Activated T-helper 1 cell treated with anti-CD3 and anti-CD28 coated beads, Interleukin-12 subunit alpha, Interleukin-12 subunit beta, Interleukin-2, Interleukin-4 antibody, amounts not matched to agents 30 ng/mL and 10 ng/mL and 1 ng/mL, durations not matched to agents 14 hours and 24 hours and 36 hours (primary cell): ENCODE measurements around the gene ARL6IP5. TPM values are rescaled to one million over a fixed set of nuclear protein-coding genes. Genes with fewer than 3 reads are reported as not detected.

Experiments used
- DNase-seq: peaks from one replicate; pipeline ENCODE4 v3.0.0; 2021; ENCODE audit warnings: low spot score
- H3K27ac Mint-ChIP-seq: one replicate; pipeline ENCODE4 v1.8.0; 2021; ENCODE audit warnings: mild to moderate bottlenecking, mixed read lengths
- H3K27me3 Mint-ChIP-seq: one replicate; pipeline ENCODE4 v1.8.0; 2022; ENCODE audit warnings: mild to moderate bottlenecking, moderate library complexity, mixed read lengths; ENCODE audit not compliant: insufficient read depth
- H3K36me3 Mint-ChIP-seq: one replicate; pipeline ENCODE4 v1.8.0; 2021; ENCODE audit warnings: low read depth, mixed read lengths
- H3K4me1 Mint-ChIP-seq: one replicate; pipeline ENCODE4 v1.8.0; 2021; ENCODE audit warnings: low read depth, mixed read lengths
- H3K4me3 Mint-ChIP-seq: one replicate; pipeline ENCODE4 v1.8.0; 2021; ENCODE audit warnings: mild to moderate bottlenecking, moderate library complexity, mixed read lengths
- H3K9me3 Mint-ChIP-seq: one replicate; pipeline ENCODE4 v1.8.0; 2021; ENCODE audit warnings: mixed read lengths
- intact Hi-C: fragments of 100-400 bp; cut with micrococcal nuclease; formaldehyde crosslinking; loops from one replicate; pipeline ENCODE4 v1.15.1; 2024
- total RNA-seq: library from RNA; stranded (reverse); gene quantifications from 2 replicates; pipeline ENCODE4 v1.2.3, GENCODE V29; 2022

ARL6IP5 gene
- 147 and 156 TPM in 2 replicates for total RNA-seq

DNA sequence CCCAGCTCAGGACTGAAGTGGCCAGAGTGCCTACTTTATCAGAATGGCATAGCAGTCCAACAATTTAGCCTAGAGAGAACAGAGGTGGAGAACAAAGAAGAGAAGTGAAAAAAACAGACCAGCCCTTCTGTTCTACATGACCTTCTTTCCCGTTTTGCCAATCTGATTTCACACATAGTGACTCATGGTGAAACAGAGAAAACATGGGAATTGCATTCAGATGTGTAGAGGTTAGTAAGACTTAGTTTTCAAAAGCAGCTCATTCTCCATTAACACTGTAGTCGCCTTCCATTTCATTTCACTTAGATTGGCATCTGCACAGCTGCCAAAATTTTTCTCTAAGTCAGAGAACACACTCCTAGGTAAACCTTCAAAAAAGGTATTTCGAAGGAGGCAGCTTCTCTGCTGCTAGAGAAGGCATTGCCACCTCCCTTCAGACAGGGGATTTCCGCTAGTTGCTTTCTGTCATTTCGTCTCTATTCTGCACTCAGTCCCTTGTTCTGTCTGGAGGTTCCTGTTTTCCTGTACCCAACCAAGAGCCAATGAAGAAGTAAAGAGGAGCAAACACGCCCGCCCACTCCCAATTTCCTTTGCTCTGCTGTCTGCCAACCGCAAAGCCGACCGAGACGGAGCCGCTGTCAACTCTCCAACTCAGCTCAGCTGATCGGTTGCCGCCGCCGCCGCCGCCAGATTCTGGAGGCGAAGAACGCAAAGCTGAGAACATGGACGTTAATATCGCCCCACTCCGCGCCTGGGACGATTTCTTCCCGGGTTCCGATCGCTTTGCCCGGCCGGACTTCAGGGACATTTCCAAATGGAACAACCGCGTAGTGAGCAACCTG, at the start of gene ARL6IP5:
Gene ARL6IP5 (plus strand): TSS at position 612 of the 842 bp plus-strand sequence. CDS start 111 bp downstream, at position 723.
- intact Hi-C loops = loop anchor here (1.0 to 10.0 kb wide), 7 partner anchors 8 to 2000 kb away; partner anchors contain the start of gene EOGT
- Mint-ChIP-seq H3K27ac (peak within 1 kb of the TSS; percentile 94), H3K36me3 (peaks cover 23% of the 10 kb centered on the region), H3K9me3 (no peaks in the 10 kb centered on the region), H3K27me3 (no peaks in the 10 kb centered on the region), H3K4me1 (peaks cover 61% of the 10 kb centered on the region), H3K4me3 (peak within 1 kb of the TSS; percentile 98)
- DNase-seq = peak; percentile 89

DNA sequence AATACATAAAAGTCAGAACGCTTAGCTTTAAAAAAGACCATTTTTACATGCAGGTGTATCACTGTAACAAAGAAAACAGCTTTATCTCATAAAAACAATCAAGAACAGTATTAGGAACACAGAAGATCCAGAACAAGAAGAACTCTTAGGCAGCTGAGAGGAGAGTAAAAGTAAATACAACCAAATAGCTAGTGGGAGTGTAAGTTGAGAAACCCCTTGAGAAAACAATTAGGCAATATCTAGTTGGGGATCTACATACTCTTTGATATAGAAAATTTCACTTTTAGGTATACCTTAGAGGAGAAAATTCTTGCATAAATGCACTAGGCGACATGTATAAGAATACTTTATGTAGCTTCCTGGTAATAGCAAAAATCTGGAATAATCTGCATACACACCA, 40.1 kb upstream of the ARL6IP5 start:
- intact Hi-C loops = no loop called here
- Mint-ChIP-seq H3K36me3 (peaks cover 35% of the 10 kb centered on the region), H3K9me3 (no peaks in the 10 kb centered on the region), H3K4me1 (peaks cover 38% of the 10 kb centered on the region), H3K27ac (no peak overlapping the region), H3K27me3 (no peaks in the 10 kb centered on the region), H3K4me3 (no peak overlapping the region)
- DNase-seq = no peak

DNA sequence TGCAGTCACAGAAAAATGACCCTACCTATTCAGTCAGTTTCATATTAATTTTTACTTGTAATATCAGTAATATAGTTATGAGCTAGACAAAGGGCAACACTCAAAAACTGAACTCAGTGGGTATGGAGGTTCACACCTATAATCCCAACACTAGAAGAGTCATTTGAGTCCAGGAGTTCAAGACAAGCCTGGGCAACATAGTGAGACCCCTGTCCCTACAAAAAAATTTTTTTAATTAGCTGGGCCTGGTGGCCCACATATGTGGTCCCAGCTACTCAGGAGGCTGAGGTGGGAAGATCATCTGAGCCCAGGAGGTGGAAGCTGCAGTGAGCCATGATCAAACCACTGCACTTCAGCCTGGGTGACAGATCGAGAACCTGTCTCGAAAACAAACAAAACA, 35.7 kb upstream of the ARL6IP5 start:
- peaks cover 1% of the 10 kb centered on the region for H3K27me3 Mint-ChIP-seq
- H3K9me3 Mint-ChIP-seq = no peaks in the 10 kb centered on the region
- H3K4me1 Mint-ChIP-seq = peaks cover 65% of the 10 kb centered on the region
- peaks cover 29% of the 10 kb centered on the region for H3K36me3 Mint-ChIP-seq
- no peak for DNase-seq
- peak overlapping the region; percentile 49 for H3K4me3 Mint-ChIP-seq
- H3K27ac Mint-ChIP-seq = no peak overlapping the region
- intact Hi-C loops = no loop called here

DNA sequence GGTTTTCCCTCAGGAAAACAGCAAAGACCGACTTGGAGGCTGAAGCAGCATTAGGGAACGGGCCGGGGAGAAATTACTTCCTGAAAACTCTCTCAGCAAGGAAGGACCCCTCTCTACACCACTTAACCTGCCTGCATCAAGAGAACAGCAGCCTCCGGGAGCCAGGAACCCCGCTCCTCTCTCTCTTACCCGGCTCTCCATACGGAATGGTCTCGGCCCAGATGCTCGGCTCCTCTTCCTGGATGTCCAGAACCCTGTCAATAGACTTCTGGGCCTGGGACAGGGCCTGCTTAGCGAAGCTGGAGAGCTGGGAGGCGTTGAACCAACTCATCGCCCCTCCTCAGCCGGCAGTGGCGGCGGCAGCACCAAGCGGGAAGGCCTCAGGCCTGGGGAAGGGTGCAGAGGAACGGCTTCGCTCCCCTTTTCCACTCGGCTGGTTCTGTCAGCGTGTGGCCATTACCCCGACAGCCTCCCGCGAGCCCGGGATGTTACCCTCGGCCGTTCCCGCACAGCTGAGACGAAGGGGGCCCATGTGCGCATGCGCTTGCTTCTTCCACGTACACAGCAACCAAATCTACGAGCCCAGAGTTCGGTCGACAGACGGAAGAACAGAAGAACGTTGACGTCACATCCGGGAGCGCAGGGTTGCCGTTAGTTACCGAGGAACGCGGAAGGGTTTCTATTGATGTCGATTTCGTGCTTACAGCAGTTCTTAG, 32.8 kb upstream of the ARL6IP5 start, which contains the start of gene TMF1:
Gene TMF1 (minus strand): TSS at position 578 of the 716 bp plus-strand sequence. CDS start 247 bp downstream, at position 331.
- DNase-seq = peak; percentile 96
- peak within 1 kb of the TSS; percentile 96 for H3K27ac Mint-ChIP-seq
- H3K36me3 Mint-ChIP-seq = peaks cover 27% of the 10 kb centered on the region
- peak within 1 kb of the TSS; percentile 97 for H3K4me3 Mint-ChIP-seq
- H3K27me3 Mint-ChIP-seq = peaks cover 1% of the 10 kb centered on the region
- no peaks in the 10 kb centered on the region for H3K9me3 Mint-ChIP-seq
- intact Hi-C loops = loop anchor here (1.0 to 2.0 kb wide), 5 partner anchors 19 to 275 kb away; partner anchors contain the start of gene EOGT
- peaks cover 56% of the 10 kb centered on the region for H3K4me1 Mint-ChIP-seq

DNA sequence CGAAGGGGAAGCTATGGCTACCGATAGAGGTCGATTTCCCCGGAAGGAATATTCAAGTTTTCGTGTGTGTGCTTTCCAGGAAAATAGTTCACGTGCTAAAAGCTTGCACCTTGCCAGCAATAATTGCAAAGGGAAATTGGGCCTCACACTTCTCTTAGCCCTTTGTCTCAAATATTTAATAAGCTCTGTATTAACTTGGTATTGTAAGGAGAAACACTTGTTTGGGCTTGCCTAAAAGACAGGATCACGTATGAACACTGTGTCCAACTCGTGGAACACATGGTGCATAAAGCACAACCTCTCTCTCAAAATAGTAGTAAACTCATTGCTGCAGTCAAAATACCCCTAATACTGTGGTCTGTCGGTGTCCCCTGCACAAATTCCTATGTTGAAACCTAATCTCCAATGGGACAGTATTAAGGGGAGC, 32.3 kb upstream of the ARL6IP5 start:
- intact Hi-C loops = loop anchor here (1.0 to 2.0 kb wide), 5 partner anchors 19 to 274 kb away; partner anchors contain the start of gene EOGT

DNA sequence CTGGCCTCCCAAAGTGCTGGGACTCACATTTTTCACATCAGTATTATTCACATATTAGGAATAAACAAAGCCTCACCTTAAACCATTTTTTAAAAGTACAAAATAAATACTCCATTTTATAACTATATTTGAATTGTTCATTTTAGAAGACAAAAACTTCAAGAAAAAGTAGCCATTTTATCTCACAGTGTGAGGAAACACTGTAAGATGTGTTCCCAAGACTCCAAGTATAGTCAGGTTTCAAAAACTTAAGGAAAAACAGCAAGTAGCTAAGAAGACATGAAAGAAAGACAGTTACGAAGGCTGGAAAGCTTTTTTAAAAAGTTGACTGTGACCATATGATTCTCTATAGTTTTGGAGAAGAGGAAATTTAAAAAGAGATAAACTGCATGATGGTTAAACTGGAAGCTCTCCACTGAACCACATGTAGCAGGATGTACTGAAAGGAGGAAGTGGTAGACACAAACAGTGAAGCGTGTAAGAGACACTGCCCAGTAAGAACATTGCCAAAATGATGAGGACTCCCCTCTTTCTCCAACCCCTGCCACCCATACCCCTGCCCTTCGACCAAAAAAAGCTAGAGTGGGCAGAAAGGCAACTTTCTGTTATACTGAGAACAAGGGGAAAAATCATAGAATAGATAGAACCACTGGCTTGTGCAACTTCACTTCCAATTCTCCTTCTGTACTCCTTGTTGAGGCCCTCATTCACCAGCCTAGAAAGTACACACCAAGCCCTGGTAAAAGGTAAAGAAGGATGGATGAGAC, 26.4 kb upstream of the ARL6IP5 start:
- peak overlapping the region; percentile 25 for H3K4me3 Mint-ChIP-seq
- peaks cover 55% of the 10 kb centered on the region for H3K36me3 Mint-ChIP-seq
- peaks cover 38% of the 10 kb centered on the region for H3K4me1 Mint-ChIP-seq
- H3K27me3 Mint-ChIP-seq = no peaks in the 10 kb centered on the region
- peak overlapping the region; percentile 90 for H3K27ac Mint-ChIP-seq
- DNase-seq = peak; percentile 21
- intact Hi-C loops = loop anchor here (1.0 kb wide), 1 partner anchor 22 kb away; the partner anchor contains the start of gene UBA3
- H3K9me3 Mint-ChIP-seq = peaks cover 3% of the 10 kb centered on the region

More for the DNA sequence above, 32.3 kb upstream of the ARL6IP5 start:
- H3K4me1 Mint-ChIP-seq = peaks cover 57% of the 10 kb centered on the region
- H3K27me3 Mint-ChIP-seq = peaks cover 1% of the 10 kb centered on the region
- peaks cover 26% of the 10 kb centered on the region for H3K36me3 Mint-ChIP-seq
- DNase-seq = no peak
- peak overlapping the region; percentile 96 for H3K27ac Mint-ChIP-seq
- no peaks in the 10 kb centered on the region for H3K9me3 Mint-ChIP-seq
- H3K4me3 Mint-ChIP-seq = peak overlapping the region; percentile 97

DNA sequence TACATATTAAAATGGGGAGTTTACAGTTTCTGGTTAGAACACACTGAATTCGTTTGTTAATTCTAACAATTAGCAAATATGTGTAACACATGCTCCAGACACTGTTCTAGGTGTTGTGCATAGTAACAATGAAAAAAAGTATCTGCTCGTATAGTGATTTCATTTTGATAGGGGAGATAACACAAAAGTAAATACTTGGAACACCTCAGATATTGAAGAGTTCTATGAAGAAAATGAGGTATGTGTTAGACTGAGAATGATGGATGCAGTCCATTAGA, 25.9 kb upstream of the ARL6IP5 start:
- peak overlapping the region; percentile 90 for H3K27ac Mint-ChIP-seq
- intact Hi-C loops = loop anchor here (1.0 kb wide), 3 partner anchors 9 to 33 kb away; partner anchors contain the start of gene UBA3
- peaks cover 3% of the 10 kb centered on the region for H3K9me3 Mint-ChIP-seq
- no peak for DNase-seq
- no peaks in the 10 kb centered on the region for H3K27me3 Mint-ChIP-seq
- peak overlapping the region; percentile 25 for H3K4me3 Mint-ChIP-seq
- peaks cover 43% of the 10 kb centered on the region for H3K4me1 Mint-ChIP-seq
- H3K36me3 Mint-ChIP-seq = peaks cover 54% of the 10 kb centered on the region

DNA sequence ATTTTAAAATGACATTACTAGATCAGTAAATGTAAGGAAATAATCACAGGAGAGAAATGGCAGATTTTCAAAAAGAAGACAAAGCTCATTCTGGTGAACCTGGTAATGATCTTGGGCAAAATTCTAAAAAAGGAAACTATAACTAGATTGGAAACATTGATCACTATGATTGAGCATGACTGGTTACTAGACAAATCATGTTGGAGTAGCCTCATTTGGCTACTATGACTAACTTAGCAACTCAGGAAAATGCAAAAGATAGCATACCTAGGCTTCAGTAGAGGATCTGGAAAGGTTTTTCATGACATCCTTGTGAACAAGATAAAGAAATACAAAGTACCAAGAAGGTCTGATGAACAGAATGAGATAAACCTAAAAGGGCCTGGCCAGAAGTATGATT, 25.0 kb upstream of the ARL6IP5 start:
- DNase-seq = no peak
- Mint-ChIP-seq H3K4me3 (no peak overlapping the region), H3K27me3 (no peaks in the 10 kb centered on the region), H3K9me3 (peaks cover 3% of the 10 kb centered on the region), H3K36me3 (peaks cover 56% of the 10 kb centered on the region), H3K27ac (peak overlapping the region; percentile 90), H3K4me1 (peaks cover 51% of the 10 kb centered on the region)
- intact Hi-C loops = loop anchor here (1.0 kb wide), 2 partner anchors 9 to 33 kb away; no protein-coding TSS in a partner anchor

GRCh38 chr3:69063636-69064035, 21.1 kb upstream of the ARL6IP5 start:
- no peak for DNase-seq
- Mint-ChIP-seq H3K4me3 (no peak overlapping the region), H3K27ac (no peak overlapping the region), H3K4me1 (peaks cover 48% of the 10 kb centered on the region), H3K27me3 (no peaks in the 10 kb centered on the region), H3K36me3 (peaks cover 46% of the 10 kb centered on the region), H3K9me3 (peaks cover 3% of the 10 kb centered on the region)
- intact Hi-C loops = loop anchor here (1.0 kb wide), 2 partner anchors 7 to 10 kb away; no protein-coding TSS in a partner anchor

- H3K36me3 Mint-ChIP-seq = peaks cover 34% of the 10 kb centered on the region
- H3K4me3 Mint-ChIP-seq = peak overlapping the region; percentile 41
- no peaks in the 10 kb centered on the region for H3K27me3 Mint-ChIP-seq
- H3K4me1 Mint-ChIP-seq = peaks cover 37% of the 10 kb centered on the region
- peak; percentile 16 for DNase-seq
- intact Hi-C loops = loop anchor here (1.0 kb wide), 1 partner anchor 14 kb away; no protein-coding TSS in a partner anchor
- peak overlapping the region; percentile 57 for H3K27ac Mint-ChIP-seq
- peaks cover 3% of the 10 kb centered on the region for H3K9me3 Mint-ChIP-seq
These were observed 19.3 kb upstream of the ARL6IP5 start for GRCh38 chr3:69065318-69065964.

DNA sequence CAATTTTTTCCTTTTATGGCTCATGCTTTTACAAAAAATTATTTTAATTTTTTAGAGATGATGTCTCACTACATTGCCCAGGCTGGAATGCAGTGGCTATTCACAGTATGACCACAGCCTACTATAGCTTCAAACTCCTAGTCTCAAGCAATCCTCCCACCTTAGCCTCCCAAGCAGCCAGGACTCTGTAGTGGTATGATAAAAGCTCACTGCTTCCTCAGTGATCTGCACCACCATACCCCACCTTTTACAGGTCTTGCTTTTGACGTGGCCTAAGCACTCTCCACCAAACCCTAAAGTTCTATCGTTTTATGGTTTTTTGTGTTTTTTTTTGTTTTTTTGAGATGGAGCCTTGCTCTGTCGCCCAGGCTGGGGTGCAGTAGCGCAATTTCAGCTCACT, 18.6 kb upstream of the ARL6IP5 start:
- H3K9me3 Mint-ChIP-seq = no peaks in the 10 kb centered on the region
- peaks cover 44% of the 10 kb centered on the region for H3K4me1 Mint-ChIP-seq
- H3K27me3 Mint-ChIP-seq = no peaks in the 10 kb centered on the region
- intact Hi-C loops = no loop called here
- DNase-seq = no peak
- no peak overlapping the region for H3K27ac Mint-ChIP-seq
- H3K4me3 Mint-ChIP-seq = no peak overlapping the region
- peaks cover 36% of the 10 kb centered on the region for H3K36me3 Mint-ChIP-seq

DNA sequence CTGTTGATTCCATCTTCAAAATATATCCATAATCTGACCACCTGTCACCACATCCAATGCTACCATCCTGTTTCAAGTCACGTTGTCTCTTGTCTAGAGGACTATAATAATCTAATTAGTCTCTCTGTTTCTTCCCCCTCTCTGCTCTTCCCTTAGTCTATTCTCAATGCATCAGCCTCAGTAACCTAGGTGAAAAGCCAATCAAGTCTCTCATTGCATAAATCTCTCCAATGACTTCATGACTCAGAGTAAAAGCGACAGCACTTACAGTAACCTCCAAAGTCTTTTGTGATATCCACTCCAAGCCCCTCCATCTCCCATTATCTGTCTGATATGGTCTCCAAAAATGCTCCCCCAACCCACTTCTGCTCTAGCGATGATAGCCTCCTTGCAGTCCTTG, 11.8 kb upstream of the ARL6IP5 start:
- H3K36me3 Mint-ChIP-seq = peaks cover 38% of the 10 kb centered on the region
- H3K27ac Mint-ChIP-seq = no peak overlapping the region
- DNase-seq = no peak
- no peak overlapping the region for H3K4me3 Mint-ChIP-seq
- H3K9me3 Mint-ChIP-seq = no peaks in the 10 kb centered on the region
- H3K27me3 Mint-ChIP-seq = no peaks in the 10 kb centered on the region
- intact Hi-C loops = loop anchor here (1.0 kb wide), 1 partner anchor 9 kb away; no protein-coding TSS in a partner anchor
- peaks cover 37% of the 10 kb centered on the region for H3K4me1 Mint-ChIP-seq
